Large intestine (tissue), 3 donors: ENCODE data around the gene SLC6A11. TPM values are rescaled to one million over a fixed set of nuclear protein-coding genes. Genes with fewer than 3 reads are reported as not detected.

ENCODE experiments used
- DNase-seq, 2 donors: peaks; one replicate each; pipeline versions ENCODE4 v3.0.0 to v3.0.0-alpha.2; 2013
- H3K27ac ChIP-seq: one replicate; pipeline ENCODE4 v1.5.1; 2013; ENCODE audit warnings: low read length
- H3K27me3 ChIP-seq: 2 replicates; pipeline ENCODE4 v1.6.1; 2013; ENCODE audit warnings: low read length; ENCODE audit not compliant: control insufficient read depth, insufficient read depth
- H3K36me3 ChIP-seq: 2 replicates; pipeline ENCODE4 v1.6.1; 2013; ENCODE audit warnings: low read length; ENCODE audit not compliant: control insufficient read depth, insufficient read depth
- H3K4me1 ChIP-seq: one replicate; pipeline ENCODE4 v1.6.1; 2013; ENCODE audit warnings: low read length; ENCODE audit not compliant: control insufficient read depth, insufficient read depth
- H3K4me3 ChIP-seq: one replicate; pipeline ENCODE4 v1.5.1; 2013; ENCODE audit warnings: low read length
- H3K9me3 ChIP-seq: one replicate; pipeline ENCODE4 v1.6.1; 2013; ENCODE audit warnings: mild to moderate bottlenecking, low read depth, low read length, moderate library complexity; ENCODE audit not compliant: control insufficient read depth
- WGBS: methylation state at CpG from one replicate; pipeline ENCODE4 v1.1.5; 2013; ENCODE audit warnings: low lambda C conversion rate; ENCODE audit not compliant: insufficient coverage; 5-methylcytosine and 5-hydroxymethylcytosine counted together
- polyA plus RNA-seq: library from polyadenylated mRNA; unstranded; fragments of 120-200 nt; gene quantifications from one replicate; pipeline ENCODE4 v1.2.1, GENCODE V29; 2013

Gene SLC6A11
- polyA plus RNA-seq, 1 donor = 0.07 TPM

DNA sequence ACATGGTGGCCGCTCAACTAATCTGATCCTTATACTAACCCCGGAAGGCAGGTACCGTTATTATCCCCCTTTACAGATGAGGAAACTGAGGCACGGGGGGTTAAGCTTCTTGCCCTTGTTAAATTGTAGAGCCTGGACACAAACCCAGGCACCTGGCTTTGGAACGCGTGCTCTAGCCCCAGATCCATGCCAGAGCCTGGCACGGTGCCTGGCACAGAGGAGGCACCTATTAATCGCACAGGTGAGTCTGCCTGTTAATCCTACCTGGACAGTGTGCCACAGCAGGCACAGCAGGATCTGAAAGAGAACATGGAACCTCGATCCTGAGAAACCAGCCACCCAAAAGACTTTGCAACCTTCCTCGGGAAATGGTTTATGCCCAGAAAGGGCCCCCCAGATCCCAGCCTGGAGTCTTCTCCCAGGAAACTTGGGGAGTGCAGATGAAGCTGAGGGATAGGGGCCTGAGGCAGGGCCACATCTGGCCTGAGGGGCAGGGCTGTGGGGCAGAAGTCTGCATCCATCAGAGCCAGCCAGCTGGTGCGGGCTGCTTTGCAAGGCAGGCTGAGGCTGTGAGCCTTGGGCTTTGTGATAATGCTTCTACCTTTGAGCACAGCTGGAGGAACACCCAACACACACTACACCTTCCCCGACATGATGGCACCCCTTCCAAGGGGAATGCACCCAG is 121.3 kb downstream of the SLC6A11 start:
- no peak for DNase-seq
- Histone ChIP-seq H3K27ac (no peak overlapping the region), H3K4me3 (no peak overlapping the region), H3K9me3 (no peaks in the 10 kb centered on the region), H3K36me3 (no peaks in the 10 kb centered on the region), H3K27me3 (no peaks in the 10 kb centered on the region), H3K4me1 (no peaks in the 10 kb centered on the region)
- WGBS = no CpG with 5 or more reads among the region's 12 CpGs

DNA sequence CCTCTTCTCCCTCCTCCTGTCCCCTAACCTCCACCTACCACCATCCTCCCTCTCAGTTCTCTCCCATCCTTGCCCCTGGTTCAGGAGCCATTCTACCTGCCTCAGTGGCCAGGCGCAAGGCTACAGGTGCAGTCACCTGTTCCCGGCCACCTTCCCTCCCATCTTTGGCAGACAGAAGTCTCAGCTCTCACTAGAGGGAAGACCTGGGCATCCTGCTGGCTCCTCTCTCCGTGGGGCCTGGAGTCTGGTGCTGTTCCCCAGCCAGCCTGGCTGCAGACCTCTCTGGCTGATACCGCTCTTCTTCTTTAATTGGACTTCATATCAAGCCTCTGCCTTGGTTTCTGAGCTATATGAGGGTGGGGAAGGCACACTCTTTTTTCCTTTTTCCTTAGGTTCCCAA is 123.5 kb downstream of the SLC6A11 start:
- no peak for DNase-seq
- H3K27ac ChIP-seq = no peak overlapping the region
- no peaks in the 10 kb centered on the region for H3K27me3 ChIP-seq
- no peaks in the 10 kb centered on the region for H3K4me1 ChIP-seq
- WGBS = 83% methylated on average over 1 of the region's 4 CpGs
- H3K9me3 ChIP-seq = no peaks in the 10 kb centered on the region
- no peak overlapping the region for H3K4me3 ChIP-seq
- H3K36me3 ChIP-seq = no peaks in the 10 kb centered on the region

DNA sequence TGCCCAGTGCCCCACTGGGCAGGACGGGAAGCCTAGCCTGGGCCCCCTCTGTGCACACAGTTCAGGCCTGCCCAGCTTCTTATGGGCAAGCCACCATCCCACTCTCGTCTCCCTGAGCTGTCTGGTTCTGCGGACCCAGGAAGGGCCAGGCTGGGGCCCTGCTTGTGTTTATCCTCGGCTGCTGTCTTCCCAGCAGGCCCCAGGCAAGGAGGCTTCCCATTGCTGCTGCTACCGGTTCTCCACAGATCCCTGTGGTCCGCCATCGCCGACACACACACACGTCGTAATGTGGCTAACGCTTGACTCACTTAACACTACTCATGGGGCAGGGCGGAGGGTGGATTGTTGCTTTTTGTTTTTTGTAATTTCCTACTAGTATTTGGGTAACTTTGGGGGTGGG is 124.1 kb downstream of the SLC6A11 start:
- DNase-seq = no peak
- no CpG with 5 or more reads among the region's 12 CpGs for WGBS
- H3K27me3 ChIP-seq = no peaks in the 10 kb centered on the region

DNA sequence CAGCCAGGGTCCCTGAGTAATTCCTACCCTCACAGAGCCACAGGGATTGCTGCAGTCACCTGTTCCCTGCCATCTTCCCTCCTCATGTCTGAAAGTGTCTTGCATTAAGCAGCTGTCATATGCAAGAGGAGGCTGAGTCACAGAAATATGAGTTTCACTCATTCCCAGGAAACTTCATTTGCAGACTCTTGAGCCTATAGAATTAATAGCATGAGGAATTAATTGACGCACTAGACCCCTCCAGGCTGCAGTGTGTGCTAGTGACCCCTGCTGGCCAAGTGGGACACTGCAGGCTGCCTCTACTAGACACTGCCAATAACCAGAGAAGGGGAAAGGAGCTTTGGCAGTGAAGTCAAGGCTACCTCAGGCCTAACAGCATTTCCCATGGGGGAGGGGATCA is 125.9 kb downstream of the SLC6A11 start:
- no peak for DNase-seq

More for the DNA sequence above, 124.1 kb downstream of the SLC6A11 start:
- no peak overlapping the region for H3K4me3 ChIP-seq
- H3K27ac ChIP-seq = no peak overlapping the region
- no peaks in the 10 kb centered on the region for H3K36me3 ChIP-seq
- no peaks in the 10 kb centered on the region for H3K4me1 ChIP-seq
- H3K9me3 ChIP-seq = no peaks in the 10 kb centered on the region

DNA sequence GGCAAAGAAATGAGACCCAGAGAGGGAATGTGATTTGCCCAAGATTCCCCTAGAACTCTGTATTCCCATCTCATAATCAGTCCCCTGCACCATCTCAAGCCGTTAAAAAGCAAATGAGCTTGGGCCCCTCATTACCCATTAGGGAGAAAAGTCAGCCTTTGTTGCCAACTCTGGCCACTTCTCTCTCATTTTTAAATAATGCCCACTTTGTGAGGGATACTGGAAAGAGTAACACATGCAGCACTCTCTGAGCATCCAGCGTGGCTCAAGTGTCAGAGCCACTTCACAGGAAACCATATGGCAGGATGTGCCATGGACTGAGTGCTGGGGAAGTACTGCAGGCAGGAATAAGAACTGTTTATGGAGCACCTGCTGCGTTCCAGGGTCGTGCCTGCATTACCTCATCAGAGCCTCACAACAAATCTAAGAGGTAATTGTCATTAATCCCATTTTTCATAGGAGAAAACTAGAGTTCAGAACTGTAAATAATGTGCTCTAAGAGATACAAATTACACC is 126.7 kb downstream of the SLC6A11 start:
- H3K9me3 ChIP-seq = no peaks in the 10 kb centered on the region
- H3K36me3 ChIP-seq = no peaks in the 10 kb centered on the region
- no peak overlapping the region for H3K4me3 ChIP-seq
- H3K27ac ChIP-seq = no peak overlapping the region
- no peaks in the 10 kb centered on the region for H3K4me1 ChIP-seq
- no peak for DNase-seq
- H3K27me3 ChIP-seq = no peaks in the 10 kb centered on the region
- WGBS = 69% methylated on average over 3 of the region's 4 CpGs

More for the DNA sequence above, 125.9 kb downstream of the SLC6A11 start:
- Histone ChIP-seq H3K36me3 (no peaks in the 10 kb centered on the region), H3K4me3 (no peak overlapping the region), H3K27me3 (no peaks in the 10 kb centered on the region), H3K27ac (no peak overlapping the region), H3K9me3 (no peaks in the 10 kb centered on the region), H3K4me1 (no peaks in the 10 kb centered on the region)
- WGBS = no CpG with 5 or more reads among the region's 1 CpG

DNA sequence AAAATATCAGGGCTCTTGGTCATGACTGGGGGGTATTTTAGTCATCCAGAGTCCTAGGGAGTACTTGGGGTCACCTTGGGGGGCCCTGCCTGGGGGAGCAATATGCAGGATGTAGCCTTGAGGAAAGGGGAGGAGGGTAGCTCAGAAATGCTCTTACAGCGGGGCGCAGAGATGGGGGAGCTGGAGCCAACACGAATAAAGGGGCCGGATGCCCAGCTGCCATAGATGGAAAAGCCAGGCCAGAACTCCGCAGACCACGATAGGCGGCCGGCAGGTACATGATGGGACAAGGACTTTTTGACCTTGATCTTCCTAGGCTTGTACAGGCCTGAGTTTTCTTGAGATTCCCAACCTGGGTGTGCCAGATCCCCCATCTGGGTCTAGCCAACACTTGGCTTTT is 128.8 kb downstream of the SLC6A11 start:
- no peak for DNase-seq
- no CpG with 5 or more reads among the region's 8 CpGs for WGBS
- Histone ChIP-seq H3K9me3 (no peaks in the 10 kb centered on the region), H3K4me1 (no peaks in the 10 kb centered on the region), H3K36me3 (no peaks in the 10 kb centered on the region), H3K4me3 (no peak overlapping the region), H3K27me3 (no peaks in the 10 kb centered on the region), H3K27ac (no peak overlapping the region)

DNA sequence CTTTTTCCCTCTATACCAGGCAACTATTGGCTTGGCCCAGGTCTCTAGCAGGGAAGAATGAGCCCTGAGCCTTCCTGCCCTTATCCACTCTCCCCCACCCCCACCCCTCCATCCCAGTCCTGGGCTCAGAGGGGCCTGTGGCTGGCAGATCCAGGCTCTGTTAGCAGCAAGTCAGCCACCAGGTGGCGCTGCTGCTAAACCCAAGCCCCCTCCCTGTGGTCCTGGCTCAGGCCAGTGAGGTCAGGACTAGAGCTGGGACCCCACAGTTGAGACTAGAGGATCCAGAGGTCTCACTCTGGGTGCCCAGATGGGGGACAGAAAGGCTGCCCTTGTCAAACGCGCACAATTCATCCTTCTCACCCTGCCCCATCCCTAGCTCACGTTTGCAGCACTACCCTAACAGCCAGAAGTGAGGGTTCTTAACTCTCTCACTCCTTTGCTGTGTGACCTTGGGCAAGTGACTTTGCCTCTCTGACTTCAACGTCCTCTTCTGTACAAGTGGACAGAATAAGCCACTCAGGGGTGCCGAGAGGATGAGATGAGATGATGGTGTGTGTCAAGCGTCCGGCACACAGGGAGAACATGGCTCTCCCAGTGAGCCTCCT is 129.8 kb downstream of the SLC6A11 start:
- no peaks in the 10 kb centered on the region for H3K27me3 ChIP-seq
- WGBS = no CpG with 5 or more reads among the region's 8 CpGs
- no peak overlapping the region for H3K27ac ChIP-seq
- no peaks in the 10 kb centered on the region for H3K36me3 ChIP-seq
- no peak overlapping the region for H3K4me3 ChIP-seq
- DNase-seq = peak; percentile 16 to 19
- H3K4me1 ChIP-seq = no peaks in the 10 kb centered on the region
- H3K9me3 ChIP-seq = no peaks in the 10 kb centered on the region

DNA sequence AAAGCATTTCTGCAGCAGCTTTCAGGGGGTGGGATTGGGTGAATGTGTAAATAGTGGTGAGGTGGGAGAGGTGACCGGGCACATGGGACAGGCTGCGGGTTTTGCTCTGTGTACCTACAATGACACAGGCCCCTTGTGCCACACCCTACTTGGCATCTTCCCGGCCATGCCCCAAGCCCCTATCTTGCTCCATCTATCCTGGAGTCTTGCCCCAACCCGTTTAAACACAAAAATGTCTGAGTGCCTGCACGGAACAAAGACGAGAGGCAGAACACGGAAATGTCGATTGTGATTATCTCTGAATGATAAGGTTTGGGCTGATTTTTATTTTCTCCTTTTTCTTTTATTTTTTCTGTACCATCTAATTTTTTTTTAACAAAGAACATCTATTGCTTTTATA is 130.5 kb downstream of the SLC6A11 start:
- H3K4me3 ChIP-seq = no peak overlapping the region
- H3K27me3 ChIP-seq = no peaks in the 10 kb centered on the region
- no peaks in the 10 kb centered on the region for H3K9me3 ChIP-seq
- no peaks in the 10 kb centered on the region for H3K36me3 ChIP-seq
- DNase-seq = no peak
- no peaks in the 10 kb centered on the region for H3K4me1 ChIP-seq
- WGBS = 54% methylated on average over 4 of the region's 8 CpGs
- no peak overlapping the region for H3K27ac ChIP-seq

DNA sequence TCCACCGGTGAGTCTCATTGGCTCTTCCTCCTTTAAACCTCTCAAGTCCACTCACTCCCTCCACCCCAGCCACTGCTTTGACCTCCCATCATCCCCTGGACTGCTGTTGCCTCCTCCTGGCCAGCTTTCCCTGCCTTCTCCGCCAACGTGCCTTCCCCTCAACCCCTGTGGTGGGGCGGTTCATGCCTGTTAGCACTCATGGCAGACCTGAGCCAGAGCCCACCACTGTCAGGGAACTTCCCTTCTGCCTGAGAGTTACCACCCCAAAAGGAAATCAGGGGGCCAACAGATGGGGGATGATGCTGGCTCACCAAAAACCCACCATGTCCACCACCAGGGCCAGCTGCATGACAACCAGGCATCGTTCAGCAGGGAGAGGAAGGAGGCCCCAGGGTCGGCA is 132.3 kb downstream of the SLC6A11 start:
- H3K27ac ChIP-seq = no peak overlapping the region
- H3K4me3 ChIP-seq = no peak overlapping the region
- H3K4me1 ChIP-seq = no peaks in the 10 kb centered on the region
- no peaks in the 10 kb centered on the region for H3K9me3 ChIP-seq
- H3K36me3 ChIP-seq = no peaks in the 10 kb centered on the region
- 80% methylated on average over 1 of the region's 6 CpGs for WGBS
- no peaks in the 10 kb centered on the region for H3K27me3 ChIP-seq
- no peak for DNase-seq

DNA sequence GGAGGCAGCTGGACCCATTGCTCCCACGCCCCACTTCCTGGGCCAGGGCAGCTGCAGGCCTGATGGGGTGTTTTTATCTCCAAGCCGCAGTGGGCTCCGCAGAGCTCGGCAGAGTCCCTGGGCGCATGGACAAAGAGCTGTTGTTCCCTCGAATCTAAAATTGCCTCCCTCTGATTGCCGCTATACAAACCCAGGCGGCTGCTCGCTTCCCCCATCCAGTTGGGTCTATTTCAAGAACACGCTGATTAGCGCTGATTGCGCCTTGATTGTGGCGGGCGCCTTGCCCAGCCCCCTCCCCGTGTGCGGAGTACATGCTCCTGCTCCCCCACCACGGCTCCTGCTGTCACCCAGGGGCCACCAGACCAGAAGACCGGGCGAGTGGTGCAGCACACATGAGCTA is 133.2 kb downstream of the SLC6A11 start:
- Histone ChIP-seq H3K9me3 (no peaks in the 10 kb centered on the region), H3K4me1 (no peaks in the 10 kb centered on the region), H3K4me3 (no peak overlapping the region), H3K27me3 (no peaks in the 10 kb centered on the region), H3K36me3 (no peaks in the 10 kb centered on the region), H3K27ac (no peak overlapping the region)
- no peak for DNase-seq
- no CpG with 5 or more reads among the region's 19 CpGs for WGBS
